Measurements from ENCODE around the gene RELA. TPM values are rescaled to one million over a fixed set of nuclear protein-coding genes. Genes with fewer than 3 reads are reported as not detected.
A peak's percentile ranks its signal among the peaks of the same experiment; 100 is the strongest.

The RELA gene
- total and polyA plus RNA-seq, 2 of the 13 experiments (the other 11 are each of a cell fraction or from before 2014, with no cell fraction given), result 21.4 to 40.5 TPM

DNA sequence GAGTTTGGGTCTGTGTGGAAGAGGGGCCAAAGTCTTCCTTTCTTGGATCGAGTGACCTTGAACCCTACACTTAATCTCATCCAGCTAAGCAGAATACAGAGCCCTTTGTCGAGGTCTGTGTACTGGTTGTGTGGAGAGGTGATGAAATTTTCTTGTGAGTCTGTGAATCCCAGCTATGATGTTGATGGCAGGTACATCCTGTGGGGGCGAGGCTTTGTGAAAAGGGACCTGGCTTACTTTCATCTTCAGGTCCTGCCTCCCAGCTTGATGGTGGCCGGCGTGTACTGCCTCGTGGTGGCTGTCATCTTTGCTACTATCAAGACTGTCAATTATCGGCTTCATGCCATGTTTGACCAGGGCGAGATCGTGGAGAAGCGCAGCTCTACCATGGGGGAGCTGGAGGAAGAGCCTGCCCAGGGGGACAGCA lies 46.1 kb downstream of the RELA start (continued):
- TF ChIP-seq ZFYVE20 (CRISPR knock-in tag; IDR thresholded peaks at IDR 0.05; ENCODE audit: borderline replicate concordance, low read depth) (no peak), SAP130 (CRISPR knock-in tag; IDR thresholded peaks at IDR 0.05; ENCODE audit: low read depth) (peak; percentile 89), ZNF577 (CRISPR knock-in tag; IDR thresholded peaks at IDR 0.05; ENCODE audit: borderline replicate concordance, low read depth) (no peak), GATA4 (IDR thresholded peaks at IDR 0.05; ENCODE audit: borderline replicate concordance, low read depth) (no peak), RFXAP (CRISPR knock-in tag; IDR thresholded peaks at IDR 0.05; ENCODE audit: borderline replicate concordance) (no peak), CHCHD3 (CRISPR knock-in tag; IDR thresholded peaks at IDR 0.05) (no peak), THAP9 (CRISPR knock-in tag; IDR thresholded peaks at IDR 0.05; ENCODE audit: borderline replicate concordance) (no peak), JDP2 (CRISPR knock-in tag; IDR thresholded peaks at IDR 0.05; ENCODE audit: borderline replicate concordance) (no peak)
- TF ChIP-seq, protein P1, sequence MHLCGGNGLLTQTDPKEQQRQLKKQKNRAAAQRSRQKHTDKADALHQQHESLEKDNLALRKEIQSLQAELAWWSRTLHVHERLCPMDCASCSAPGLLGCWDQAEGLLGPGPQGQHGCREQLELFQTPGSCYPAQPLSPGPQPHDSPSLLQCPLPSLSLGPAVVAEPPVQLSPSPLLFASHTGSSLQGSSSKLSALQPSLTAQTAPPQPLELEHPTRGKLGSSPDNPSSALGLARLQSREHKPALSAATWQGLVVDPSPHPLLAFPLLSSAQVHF (CRISPR knock-in tag; IDR thresholded peaks at IDR 0.05), result no peak
- TF ChIP-seq, protein P2, sequence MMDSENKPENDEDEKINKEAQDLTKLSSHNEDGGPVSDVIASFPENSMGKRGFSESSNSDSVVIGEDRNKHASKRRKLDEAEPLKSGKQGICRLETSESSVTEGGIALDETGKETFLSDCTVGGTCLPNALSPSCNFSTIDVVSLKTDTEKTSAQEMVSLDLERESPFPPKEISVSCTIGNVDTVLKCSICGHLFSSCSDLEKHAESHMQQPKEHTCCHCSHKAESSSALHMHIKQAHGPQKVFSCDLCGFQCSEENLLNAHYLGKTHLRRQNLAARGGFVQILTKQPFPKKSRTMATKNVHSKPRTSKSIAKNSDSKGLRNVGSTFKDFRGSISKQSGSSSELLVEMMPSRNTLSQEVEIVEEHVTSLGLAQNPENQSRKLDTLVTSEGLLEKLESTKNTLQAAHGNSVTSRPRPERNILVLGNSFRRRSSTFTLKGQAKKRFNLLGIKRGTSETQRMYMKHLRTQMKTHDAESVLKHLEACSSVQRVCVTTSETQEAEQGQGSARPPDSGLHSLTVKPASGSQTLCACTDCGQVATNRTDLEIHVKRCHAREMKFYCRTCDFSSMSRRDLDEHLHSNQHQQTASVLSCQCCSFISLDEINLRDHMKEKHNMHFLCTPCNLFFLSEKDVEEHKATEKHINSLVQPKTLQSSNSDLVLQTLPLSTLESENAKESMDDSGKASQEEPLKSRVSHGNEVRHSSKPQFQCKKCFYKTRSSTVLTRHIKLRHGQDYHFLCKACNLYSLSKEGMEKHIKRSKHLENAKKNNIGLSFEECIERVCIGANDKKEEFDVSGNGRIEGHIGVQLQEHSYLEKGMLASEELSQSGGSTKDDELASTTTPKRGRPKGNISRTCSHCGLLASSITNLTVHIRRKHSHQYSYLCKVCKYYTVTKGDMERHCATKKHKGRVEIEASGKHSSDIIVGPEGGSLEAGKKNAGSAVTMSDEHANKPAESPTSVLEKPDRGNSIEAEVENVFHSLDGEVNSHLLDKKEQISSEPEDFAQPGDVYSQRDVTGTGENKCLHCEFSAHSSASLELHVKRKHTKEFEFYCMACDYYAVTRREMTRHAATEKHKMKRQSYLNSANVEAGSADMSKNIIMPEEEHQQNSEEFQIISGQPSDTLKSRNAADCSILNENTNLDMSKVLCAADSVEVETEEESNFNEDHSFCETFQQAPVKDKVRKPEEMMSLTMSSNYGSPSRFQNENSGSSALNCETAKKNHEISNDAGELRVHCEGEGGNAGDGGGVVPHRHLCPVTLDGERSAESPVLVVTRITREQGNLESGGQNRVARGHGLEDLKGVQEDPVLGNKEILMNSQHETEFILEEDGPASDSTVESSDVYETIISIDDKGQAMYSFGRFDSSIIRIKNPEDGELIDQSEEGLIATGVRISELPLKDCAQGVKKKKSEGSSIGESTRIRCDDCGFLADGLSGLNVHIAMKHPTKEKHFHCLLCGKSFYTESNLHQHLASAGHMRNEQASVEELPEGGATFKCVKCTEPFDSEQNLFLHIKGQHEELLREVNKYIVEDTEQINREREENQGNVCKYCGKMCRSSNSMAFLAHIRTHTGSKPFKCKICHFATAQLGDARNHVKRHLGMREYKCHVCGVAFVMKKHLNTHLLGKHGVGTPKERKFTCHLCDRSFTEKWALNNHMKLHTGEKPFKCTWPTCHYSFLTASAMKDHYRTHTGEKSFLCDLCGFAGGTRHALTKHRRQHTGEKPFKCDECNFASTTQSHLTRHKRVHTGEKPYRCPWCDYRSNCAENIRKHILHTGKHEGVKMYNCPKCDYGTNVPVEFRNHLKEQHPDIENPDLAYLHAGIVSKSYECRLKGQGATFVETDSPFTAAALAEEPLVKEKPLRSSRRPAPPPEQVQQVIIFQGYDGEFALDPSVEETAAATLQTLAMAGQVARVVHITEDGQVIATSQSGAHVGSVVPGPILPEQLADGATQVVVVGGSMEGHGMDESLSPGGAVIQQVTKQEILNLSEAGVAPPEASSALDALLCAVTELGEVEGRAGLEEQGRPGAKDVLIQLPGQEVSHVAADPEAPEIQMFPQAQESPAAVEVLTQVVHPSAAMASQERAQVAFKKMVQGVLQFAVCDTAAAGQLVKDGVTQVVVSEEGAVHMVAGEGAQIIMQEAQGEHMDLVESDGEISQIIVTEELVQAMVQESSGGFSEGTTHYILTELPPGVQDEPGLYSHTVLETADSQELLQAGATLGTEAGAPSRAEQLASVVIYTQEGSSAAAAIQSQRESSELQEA (CRISPR knock-in tag; IDR thresholded peaks at IDR 0.05; ENCODE audit: not compliant biosample characterization), result peak; percentile 28

All from HepG2 (cell line).